ENCODE measurements around the gene RNF150.
"Not testable (repeated sequence)": the region's sequence is repeated elsewhere in the genome, so short reads cannot be mapped to it uniquely, and the experiment has no call there.

RNF150 gene

DNA sequence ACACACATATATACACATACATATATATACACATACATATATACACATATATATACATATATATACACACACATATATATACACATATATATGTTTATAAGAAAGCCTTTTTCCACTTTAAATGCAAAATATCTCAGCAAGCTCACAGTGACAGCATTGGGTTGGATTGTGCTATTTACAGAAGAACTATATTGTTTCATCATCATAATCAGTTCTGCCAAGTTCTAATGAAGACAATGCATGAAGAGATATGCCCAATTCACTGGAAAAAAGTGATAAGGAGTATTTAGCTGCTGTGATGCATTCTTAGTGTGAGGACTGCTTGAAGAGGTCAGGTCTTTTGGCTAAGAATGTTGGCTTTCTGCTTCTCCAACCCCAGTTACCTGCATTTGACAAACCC, 54.4 kb downstream of the RNF150 start:
- no peak for DNase-seq (ENCODE audit: low read depth in 2 of 2)

DNA sequence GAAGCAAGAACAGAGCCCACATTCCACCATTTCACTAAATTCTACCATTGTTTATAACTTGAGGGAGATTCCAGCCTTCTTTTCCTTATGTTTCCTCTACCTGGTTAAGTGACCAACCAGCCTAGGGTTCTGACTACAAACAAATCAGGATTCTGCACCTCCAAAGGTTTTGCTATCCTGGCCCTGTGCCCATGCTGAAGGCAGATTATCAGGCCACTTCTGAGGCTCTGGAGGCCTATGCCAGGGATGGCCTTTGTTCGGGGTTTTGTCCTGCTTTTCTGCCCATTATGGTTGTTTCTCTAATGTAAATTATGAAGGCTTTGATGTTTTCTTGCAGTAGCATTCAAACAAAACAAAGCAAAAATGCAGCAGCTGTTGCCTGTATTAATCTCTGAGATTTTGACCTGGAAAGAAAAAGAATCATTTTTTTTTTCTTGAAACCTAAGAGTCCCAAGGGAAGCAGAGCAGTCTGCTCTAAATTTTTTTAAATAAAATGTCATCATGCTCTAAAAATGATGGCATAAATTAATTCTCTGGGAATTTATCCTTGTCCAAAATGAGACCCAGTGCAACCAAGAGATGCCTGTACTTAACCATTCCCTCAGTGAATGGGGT, 55.6 kb downstream of the RNF150 start:
- no peak for DNase-seq (ENCODE audit: low read depth in 2 of 2)

DNA sequence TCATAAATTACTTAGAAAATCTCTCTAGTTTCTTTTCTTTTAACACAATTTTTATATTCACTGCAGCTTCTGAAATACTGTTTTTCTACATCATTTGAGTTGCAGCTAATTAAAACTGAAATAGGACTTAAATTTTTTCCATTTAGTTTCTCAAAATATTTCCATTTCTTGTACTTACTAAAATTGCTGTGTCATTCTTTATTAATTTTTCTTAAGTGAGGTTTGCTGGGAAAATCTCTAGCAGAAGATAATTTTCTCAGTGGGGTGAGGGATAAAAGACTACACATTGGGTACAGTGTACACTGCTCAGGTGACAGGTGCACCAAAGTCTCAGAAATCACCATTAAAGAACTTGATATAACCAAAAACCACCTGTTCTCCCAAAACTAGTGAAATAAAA, 57.7 kb downstream of the RNF150 start:
- no peak for DNase-seq (ENCODE audit: low read depth in 2 of 2)

DNA sequence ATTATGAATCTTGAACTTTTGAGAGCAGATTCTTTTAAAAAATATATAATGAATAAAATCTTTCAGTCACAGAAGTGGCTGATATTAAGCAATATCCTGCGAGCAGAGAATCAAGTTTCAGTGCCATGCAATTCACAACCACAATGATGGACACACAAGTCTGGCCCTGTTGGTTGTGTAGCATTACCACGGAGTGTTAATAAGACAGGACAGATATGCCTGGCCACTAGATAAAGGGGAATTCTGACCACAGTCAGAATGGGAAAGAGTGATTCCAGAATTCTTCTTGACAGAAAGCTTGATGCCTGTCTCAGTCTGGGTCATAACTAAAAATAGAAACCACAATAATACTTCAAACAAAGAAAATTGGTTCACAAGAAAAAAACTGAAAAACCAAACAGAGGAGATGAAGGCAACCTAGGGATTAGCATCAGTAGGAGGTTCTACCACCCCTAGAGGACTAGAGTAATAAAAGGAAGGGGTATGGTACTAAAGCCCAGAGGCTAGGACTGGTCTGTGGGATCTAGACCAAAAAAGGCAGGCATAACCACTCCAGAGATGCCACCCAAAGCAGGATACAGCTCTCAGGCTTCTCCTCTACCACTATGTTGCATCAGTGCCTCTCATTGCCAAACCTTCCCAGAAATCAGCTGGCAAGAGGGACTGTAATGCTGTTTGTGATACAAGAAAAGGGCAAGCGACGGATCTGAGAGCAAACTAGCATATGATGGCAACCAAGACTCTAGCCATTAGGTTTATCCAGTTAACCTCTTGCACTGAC, 59.0 kb downstream of the RNF150 start:
- no peak for DNase-seq (ENCODE audit: low read depth in 2 of 2)

DNA sequence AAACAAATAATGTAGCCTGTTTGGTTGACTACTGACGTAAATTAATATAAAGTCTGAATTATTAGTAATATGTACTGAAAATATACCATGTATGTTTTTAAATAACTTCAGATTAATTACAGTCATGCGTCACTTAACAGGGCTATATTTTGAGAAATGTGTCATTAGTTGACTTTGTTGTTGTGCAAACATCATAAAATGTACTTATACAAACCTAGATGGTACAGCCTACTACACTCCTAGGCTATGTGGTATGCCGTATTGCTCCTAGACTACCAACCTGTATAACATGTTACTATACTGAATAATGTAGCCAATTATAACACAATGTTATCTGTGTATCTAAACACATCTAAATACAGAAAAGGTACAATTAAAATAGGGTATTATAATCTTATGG, 66.6 kb downstream of the RNF150 start:
- DNase-seq (ENCODE audit: low read depth in 2 of 2) = no peak

DNA sequence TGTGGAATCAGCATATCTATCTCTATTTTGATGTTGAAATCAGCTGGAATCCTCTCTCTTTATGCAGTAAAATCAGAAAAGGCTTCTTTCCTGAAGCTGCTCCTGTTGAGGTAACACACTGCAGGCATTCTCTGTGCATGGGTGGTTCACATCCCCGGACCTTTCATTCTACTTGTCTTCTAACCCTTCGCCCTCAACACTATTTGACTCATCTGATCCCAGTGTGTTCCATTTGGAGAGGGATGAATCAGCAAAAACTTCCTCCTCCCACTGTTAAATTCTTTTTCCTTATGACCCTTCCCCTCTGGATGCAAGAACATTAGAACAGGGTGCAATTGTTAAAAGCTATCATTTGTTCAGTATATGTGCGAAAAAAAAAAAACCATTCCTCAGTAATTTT, 67.4 kb downstream of the RNF150 start:
- no peak for DNase-seq (ENCODE audit: low read depth in 2 of 2)

DNA sequence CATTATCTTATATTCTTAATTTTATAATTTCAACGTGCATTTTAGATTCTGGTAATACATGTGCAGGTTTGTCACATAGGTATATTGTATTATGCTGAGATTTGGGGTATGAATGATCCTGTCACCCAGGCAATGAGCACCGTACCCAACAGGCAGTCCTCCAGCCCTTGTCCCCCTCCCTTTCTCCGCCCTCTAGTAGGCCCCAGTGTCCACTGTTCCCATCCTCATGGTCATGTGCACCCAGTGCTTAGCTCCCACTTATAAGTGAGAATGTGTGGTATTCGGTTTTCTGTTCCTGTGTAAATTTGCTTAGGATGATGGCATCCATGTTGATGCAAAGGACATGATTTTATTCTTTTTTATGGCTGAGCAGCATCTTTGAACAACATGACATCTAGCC, 70.6 kb downstream of the RNF150 start:
- DNase-seq (ENCODE audit: low read depth in 2 of 2) = no peak

DNA sequence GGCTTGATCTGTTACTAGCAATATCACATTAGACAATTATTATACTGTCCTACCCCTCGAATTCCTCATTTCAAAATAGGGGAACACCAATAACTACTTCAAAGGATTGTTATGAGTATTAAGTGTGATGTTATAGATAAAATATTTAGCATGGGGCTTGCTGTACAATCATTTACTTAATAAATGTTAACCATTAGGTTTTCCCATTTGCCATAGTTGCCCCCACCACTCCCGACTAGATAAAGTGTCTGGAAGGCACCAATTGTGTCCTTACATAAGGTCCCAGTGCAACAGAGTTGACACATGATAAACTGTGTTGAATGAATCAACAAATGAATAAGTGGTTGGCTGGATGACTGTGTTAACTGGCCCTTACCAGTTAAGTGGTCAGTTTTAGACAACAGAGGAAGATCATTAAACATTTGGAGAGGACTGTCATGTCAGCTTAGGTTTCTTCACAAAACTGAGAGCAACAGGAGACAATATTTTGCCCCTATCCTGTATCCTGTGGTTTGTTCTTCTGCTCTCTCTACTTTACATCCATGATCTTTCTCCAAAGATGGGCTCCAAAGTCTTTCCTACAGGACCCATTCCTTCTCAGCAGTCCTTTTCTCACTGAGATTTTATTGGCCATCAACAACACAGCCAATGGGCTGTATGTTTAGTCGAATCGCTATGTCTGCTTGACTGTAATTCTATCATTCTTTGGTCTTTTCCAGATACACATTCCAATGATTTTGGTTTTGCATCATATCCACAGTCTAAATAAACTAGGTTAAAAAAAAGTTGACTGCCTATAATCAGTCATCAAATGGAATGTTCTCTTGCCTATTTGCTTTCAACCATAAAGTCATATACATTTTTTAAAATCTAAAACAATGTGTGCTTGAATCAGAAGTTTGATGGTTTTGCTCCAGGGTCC, 74.4 kb downstream of the RNF150 start:
- DNase-seq (ENCODE audit: low read depth in 2 of 2) = no peak

DNA sequence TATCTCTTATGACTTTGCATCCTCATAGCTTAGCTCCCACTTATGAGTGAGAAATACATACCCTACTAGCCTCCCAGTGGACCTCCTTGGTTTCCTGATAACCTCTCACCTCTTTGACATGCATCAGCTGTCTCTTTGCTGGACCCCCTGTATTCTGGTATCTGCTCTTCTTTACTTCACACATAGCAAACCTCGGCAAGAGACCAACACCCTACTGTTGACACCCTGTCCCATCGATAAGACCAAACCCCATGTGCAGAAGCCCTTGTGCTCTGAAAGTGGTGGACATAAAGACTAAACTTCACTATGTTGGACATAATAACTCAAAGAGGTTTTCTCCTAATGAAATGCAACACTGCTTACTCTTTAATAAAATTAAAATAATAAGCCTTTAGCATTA, 75.7 kb downstream of the RNF150 start:
- DNase-seq (ENCODE audit: low read depth in 2 of 2) = no peak

DNA sequence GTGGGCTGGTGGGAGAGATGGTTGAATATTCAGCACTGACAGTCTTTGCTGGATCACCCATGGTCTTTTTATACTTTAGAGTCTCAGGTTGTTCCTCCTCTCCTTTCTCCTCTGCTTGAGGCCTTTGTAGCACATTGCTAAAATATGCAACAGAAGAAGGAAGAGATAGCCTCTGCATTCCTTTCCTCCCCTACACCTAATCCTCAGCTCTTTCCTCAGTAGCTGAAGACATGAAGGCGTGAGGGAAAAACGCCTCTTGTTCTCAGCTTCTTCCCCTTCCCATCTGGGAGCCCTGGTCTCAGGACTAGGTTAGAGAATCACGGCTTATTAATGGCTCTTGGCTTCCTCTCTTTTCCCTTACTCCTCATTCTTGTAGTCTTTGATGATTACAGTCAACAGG, 76.8 kb downstream of the RNF150 start:
- no peak for DNase-seq (ENCODE audit: low read depth in 2 of 2)

DNA sequence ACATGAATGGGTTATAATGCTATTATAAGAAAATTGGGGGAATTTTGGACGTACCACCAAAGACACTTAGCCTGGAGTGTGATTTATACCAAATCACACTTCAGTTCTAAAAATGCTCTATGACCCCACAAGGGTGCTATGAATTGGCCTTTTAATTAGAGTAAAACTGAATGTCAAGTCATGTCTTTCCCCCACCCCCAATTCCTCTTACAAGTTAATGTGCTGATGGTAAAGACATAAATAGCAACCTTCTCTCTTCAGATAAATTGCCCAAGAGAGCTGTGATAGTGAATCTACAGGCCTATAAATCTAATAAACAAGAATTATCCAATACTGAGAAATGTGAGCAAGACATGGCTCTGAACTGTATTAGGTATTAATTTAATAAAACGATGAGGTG, 78.8 kb downstream of the RNF150 start:
- DNase-seq (ENCODE audit: low read depth in 2 of 2) = no peak

DNA sequence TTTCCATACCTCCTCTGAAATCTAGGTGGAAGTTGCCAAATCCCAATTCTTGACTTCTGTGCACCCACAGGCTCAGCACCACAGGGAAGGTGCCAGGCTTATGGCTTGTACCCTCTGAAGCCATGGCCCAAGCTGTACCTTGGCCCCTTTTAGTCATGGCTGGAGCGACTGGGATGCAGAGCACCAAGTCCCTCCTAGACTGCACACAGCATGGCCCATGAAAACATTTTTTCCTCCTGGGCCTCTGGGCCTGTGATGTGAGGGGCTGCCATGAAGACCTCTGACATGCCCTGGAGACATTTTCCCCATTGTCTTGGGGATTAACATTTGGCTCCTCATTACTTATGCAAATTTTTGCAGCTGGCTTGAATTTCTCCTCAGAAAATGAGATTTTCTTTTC, 82.3 kb downstream of the RNF150 start:
- DNase-seq (ENCODE audit: low read depth in 2 of 2) = not testable (repeated sequence)

DNA sequence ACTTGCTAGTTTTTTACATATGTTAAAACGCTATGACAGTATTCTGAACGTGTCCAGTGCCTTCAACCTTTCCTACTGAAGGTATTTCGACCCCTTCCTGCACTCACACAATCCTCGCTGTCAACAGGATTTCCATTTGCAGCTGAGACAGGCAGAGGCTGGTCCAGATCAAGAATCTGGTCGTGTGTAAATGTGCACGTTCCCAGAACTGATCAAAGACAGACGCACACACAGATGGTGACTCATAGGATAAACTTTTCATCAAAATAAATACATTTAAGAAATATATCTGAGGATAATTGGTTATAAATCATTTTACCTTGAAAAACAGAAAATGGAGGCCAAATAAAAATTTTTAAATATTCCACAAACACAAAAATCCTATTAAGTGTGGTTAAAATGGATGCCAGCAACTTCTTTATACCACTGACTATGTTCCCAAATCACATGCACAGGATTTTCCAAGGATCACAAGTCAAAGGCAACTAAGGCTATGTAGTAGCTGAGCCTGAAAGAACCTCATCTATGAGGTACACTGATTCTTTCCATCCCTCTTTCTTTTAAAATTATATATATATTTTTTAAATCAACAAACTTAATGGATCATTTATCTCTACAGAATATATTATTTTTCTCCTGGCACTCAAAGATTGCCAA, 85.9 kb downstream of the RNF150 start:
- DNase-seq (ENCODE audit: low read depth in 2 of 2) = no peak

DNA sequence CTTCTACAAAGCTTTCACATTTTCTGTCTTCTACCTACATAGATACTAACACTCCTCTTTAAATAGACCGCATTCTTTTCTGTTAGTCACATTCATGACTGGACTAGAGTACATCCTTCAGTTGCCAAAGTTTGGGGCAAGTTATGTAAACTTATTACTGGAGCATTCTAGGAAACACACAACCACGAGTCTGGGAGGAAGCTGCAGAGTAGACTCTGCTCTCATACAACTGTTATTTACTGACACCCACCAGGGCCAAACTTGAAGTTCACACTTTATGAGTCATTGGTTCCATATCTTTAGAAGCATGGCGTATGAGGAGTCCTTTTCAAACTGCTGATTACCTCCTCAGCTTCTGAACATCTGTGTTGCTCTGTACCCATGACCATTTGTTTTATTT, 87.0 kb downstream of the RNF150 start:
- no peak for DNase-seq (ENCODE audit: low read depth in 2 of 2)

DNA sequence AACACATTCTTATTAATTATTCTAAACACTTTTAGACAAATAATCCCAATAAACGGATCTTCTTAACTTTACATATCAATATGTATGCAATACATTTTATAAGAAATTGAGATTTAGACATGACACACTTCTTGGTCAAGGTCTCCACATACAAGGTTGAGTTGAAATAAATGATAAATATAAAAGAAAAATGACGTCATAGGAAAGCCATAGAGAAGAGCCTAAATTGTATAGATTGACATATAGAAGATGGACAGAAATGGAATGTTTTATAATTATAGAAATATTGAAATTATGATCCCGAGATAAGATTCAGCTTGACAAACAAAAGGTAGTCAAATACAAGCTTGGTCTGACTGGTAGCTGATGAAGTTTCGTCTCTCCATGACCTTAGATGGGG, 87.4 kb downstream of the RNF150 start:
- DNase-seq (ENCODE audit: low read depth in 2 of 2) = no peak

DNA sequence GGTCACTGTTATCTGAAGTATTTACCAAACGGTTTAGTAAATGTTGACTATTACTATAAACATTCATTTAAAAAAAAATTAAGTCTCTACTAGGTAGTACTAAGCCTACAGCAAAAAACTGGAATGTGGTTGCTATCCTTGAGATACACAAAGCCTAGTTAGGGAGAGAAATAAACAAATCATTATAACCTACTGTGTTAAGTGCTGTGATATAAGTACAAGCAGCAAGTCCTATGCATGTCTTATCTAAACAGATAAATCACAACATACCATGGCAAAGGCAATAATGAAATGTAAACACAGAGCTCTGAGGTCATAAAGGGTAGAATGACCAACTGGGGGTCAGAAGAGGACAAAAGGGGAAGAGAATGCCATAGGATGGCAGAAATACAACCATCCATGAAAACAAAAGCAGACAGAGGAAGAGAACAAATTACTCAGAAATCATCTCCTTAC, 92.2 kb downstream of the RNF150 start:
- no peak for DNase-seq (ENCODE audit: low read depth in 2 of 2)

DNA sequence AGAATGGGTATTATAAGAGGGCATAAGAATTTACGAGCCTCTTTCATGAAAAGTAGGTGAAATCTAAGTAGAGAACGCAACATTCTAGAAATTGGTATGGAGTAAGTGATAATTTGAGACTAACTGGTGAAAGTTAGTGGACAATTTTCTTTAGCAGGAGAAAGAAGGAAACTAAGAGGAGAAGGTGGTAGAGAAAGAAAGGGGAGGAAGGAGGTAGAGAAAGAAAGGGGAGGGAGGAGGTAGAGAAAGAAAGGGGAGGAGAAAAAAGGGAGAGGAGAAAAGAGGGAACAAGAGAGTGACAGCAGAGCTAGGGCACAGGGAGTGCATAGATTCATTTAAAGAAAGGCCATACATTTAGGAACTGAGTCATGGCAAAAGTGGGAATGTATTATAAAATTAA, 94.1 kb downstream of the RNF150 start:
- DNase-seq (ENCODE audit: low read depth in 2 of 2) = no peak

DNA sequence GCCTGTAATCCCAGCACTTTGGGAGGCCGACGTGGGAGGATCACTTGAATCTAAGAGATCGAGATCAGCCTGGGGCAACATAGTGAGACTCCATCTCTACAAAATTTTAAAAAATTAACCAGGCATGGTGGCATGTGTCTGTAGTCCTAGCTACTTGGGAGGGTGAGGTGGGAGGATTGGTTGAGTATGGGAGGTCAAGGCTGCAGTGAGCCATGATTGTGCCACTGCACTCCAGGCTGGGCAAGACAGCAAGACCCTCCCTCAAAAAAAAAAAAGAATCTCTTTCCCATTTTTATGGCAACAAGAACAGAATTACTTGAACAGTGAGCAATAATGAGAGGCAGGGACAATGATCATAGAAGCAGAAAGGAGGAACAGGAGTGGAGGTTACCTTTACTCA, 94.8 kb downstream of the RNF150 start:
- no peak for DNase-seq (ENCODE audit: low read depth in 2 of 2)

DNA sequence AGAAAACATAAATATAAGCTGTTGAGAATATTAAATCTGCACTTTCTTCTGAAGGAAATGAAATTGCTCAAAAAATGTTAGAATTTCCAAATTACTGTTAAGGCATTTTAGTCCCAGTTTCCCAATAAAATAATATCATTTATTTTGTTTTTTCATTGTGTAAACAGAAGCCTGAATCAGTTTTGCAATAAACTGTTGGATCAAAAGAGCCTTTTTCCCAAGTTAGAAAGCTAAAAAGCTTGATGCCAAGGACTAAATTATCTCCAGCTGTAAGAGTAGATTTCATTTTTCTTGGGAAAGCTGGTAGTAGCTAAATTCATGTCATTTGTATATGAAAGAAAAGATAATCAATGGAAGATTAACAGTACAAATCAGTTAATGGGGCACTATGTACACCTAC, 95.8 kb downstream of the RNF150 start:
- no peak for DNase-seq (ENCODE audit: low read depth in 2 of 2)

DNA sequence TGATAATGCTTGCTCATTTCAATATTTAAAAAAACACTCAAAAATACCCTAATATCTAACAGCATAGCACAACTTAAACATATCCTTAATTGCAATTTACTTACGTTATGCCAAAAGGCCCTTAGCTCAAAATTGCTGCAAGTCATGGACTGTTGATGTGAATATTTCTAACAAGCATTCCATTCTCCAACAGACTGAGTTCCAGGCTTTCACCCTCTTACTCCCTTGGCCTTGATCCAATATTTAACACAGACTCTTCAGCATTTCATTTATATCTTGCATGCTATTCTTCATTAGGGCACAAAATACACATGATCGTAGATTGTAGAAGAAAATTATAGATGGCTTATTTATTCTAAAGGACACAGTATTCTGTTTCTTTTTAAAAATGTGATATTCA, 96.5 kb downstream of the RNF150 start:
- DNase-seq (ENCODE audit: low read depth in 2 of 2) = no peak

DNA sequence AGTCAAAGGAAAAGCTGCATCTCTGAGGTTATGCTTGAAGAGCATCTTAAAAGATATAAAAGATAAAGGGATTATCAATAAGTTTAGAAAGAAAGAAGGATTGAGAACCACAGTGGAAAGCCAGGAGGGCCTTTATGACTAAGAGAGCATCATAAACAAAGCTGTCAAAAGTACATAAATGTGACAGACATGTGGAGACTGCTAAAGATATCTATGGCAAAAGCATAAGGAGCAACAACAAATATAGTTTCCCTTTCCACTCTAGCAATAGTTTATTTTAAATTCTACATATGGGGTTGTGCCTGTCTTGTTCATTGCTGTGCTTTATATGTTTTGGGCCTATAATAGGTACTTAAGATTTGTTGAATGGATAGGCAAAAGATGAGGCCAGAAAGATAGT, 97.3 kb downstream of the RNF150 start:
- no peak for DNase-seq (ENCODE audit: low read depth in 2 of 2)

DNA sequence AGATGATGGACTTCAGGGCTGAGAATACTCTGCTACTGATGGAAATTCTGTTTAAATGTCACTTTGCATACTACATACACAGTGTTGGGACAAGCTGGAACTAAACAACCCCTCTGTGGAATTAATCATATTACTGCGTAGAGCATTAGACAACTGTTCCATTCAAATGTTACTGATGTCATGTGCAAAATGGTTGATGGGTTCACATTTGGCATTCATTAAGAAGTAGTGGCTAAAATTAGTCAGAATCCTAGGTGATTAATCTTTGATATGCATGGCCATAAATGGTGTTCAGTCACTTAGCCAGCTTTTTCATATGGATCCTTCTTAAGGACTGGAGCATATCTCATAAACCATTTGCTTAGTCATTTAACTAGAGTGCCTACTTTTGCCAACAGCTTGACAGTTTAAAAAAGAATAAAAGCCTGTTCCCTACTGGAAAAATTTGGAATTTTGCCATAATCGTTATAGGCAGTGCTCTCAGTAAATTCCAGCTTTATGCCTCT, 105.2 kb downstream of the RNF150 start:
- DNase-seq (ENCODE audit: low read depth in 2 of 2) = no peak
